H9 (cell line): ENCODE measurements around the gene ZSWIM8. TPM values are rescaled to one million over a fixed set of nuclear protein-coding genes. Genes with fewer than 3 reads are reported as not detected.

Experiments
- DNase-seq: peaks from one replicate; pipeline ENCODE4 v3.0.0-alpha.2; 2017
- H2AFZ ChIP-seq: one replicate; pipeline ENCODE4 v1.6.1; 2013; ENCODE audit warnings: mild to moderate bottlenecking, low read length, control low read depth, moderate library complexity
- H2AK5ac ChIP-seq: 2 replicates; pipeline ENCODE4 v1.6.1; 2013; ENCODE audit warnings: low read length, control low read depth, mixed read lengths; ENCODE audit not compliant: insufficient read length
- H2BK120ac ChIP-seq: one replicate; pipeline ENCODE4 v1.6.1; 2013; ENCODE audit warnings: low read depth, mild to moderate bottlenecking, low read length, control low read depth, inconsistent platforms; ENCODE audit not compliant: poor library complexity, severe bottlenecking
- H2BK12ac ChIP-seq: 2 replicates; pipeline ENCODE4 v1.6.1; 2013; ENCODE audit warnings: low read length, control low read depth, mixed read lengths, low read depth; ENCODE audit not compliant: insufficient read length
- H2BK15ac ChIP-seq: 2 replicates; pipeline ENCODE4 v1.6.1; 2013; ENCODE audit warnings: low read depth, low read length, control low read depth
- H2BK20ac ChIP-seq: one replicate; pipeline ENCODE4 v1.6.1; 2013; ENCODE audit warnings: low read depth, mild to moderate bottlenecking, low read length, control low read depth, inconsistent platforms; ENCODE audit not compliant: poor library complexity, severe bottlenecking
- H2BK5ac ChIP-seq: 2 replicates; pipeline ENCODE4 v1.6.1; 2013; ENCODE audit warnings: low read length, control low read depth, mixed read lengths; ENCODE audit not compliant: insufficient read length
- H3K14ac ChIP-seq: 2 replicates; pipeline ENCODE4 v1.6.1; 2013; ENCODE audit warnings: low read length, control low read depth; ENCODE audit not compliant: insufficient read depth
- H3K18ac ChIP-seq: 2 replicates; pipeline ENCODE4 v1.6.1; 2013; ENCODE audit warnings: low read depth, mild to moderate bottlenecking, mixed read lengths, low read length, control low read depth; ENCODE audit not compliant: insufficient read length
- H3K23ac ChIP-seq: 2 replicates; pipeline ENCODE4 v1.6.1; 2013; ENCODE audit warnings: low read length, control low read depth, mixed read lengths, low read depth; ENCODE audit not compliant: insufficient read length
- H3K23me2 ChIP-seq: 2 replicates; pipeline ENCODE4 v1.6.1; 2013; ENCODE audit warnings: low read depth, mild to moderate bottlenecking, mixed read lengths, low read length, control low read depth; ENCODE audit not compliant: insufficient read length, poor library complexity, severe bottlenecking
- H3K27ac ChIP-seq: 2 replicates; pipeline ENCODE4 v1.5.1; 2013; ENCODE audit warnings: low read length, control low read depth, mixed read lengths, low read depth; ENCODE audit not compliant: insufficient read length
- H3K27me3 ChIP-seq: 2 replicates; pipeline ENCODE4 v1.6.1; 2013; ENCODE audit warnings: low read length, control low read depth, inconsistent platforms; ENCODE audit not compliant: insufficient read depth
- H3K4ac ChIP-seq: 2 replicates; pipeline ENCODE4 v1.6.1; 2013; ENCODE audit warnings: low read depth, mild to moderate bottlenecking, control low read depth, inconsistent platforms, low read length, moderate library complexity
- H3K4me1 ChIP-seq: 2 replicates; pipeline ENCODE4 v1.6.1; 2013; ENCODE audit warnings: low read length, control low read depth, inconsistent platforms; ENCODE audit not compliant: insufficient read depth
- H3K4me2 ChIP-seq: 2 replicates; pipeline ENCODE4 v1.6.1; 2013; ENCODE audit warnings: low read length, control low read depth, mixed read lengths; ENCODE audit not compliant: insufficient read length, insufficient read depth
- H3K56ac ChIP-seq: 2 replicates; pipeline ENCODE4 v1.6.1; 2013; ENCODE audit warnings: low read depth, mild to moderate bottlenecking, mixed read lengths, low read length, control low read depth; ENCODE audit not compliant: insufficient read length
- H3K79me1 ChIP-seq: 2 replicates; pipeline ENCODE4 v1.6.1; 2013; ENCODE audit warnings: low read depth, mild to moderate bottlenecking, moderate library complexity, low read length, control low read depth, inconsistent platforms; ENCODE audit not compliant: insufficient read depth, poor library complexity, severe bottlenecking
- H3K79me2 ChIP-seq: 2 replicates; pipeline ENCODE4 v1.6.1; 2013; ENCODE audit warnings: low read length, control low read depth, inconsistent platforms; ENCODE audit not compliant: insufficient read depth
- H3K9ac ChIP-seq: 2 replicates; pipeline ENCODE4 v1.6.1; 2013; ENCODE audit warnings: low read length, control low read depth, mixed read lengths; ENCODE audit not compliant: insufficient read length; ENCODE audit errors: extremely low read depth
- H3K9me3 ChIP-seq: one replicate; pipeline ENCODE4 v1.6.1; 2013; ENCODE audit warnings: low read depth, low read length, inconsistent platforms; ENCODE audit not compliant: control insufficient read depth
- H3T11ph ChIP-seq: one replicate; pipeline ENCODE4 v1.6.1; 2013; ENCODE audit warnings: mild to moderate bottlenecking, low read length, control low read depth, inconsistent platforms
- H4K20me1 ChIP-seq: one replicate; pipeline ENCODE4 v1.6.1; 2013; ENCODE audit not compliant: control insufficient read depth, insufficient read length, insufficient read depth
- H4K5ac ChIP-seq: 2 replicates; pipeline ENCODE4 v1.6.1; 2013; ENCODE audit warnings: low read depth, mild to moderate bottlenecking, mixed read lengths, low read length, control low read depth; ENCODE audit not compliant: insufficient read length
- H4K8ac ChIP-seq: replicated peaks from 2 replicates; pipeline ENCODE4 v1.6.1; 2013; ENCODE audit warnings: low read length, control low read depth, mixed read lengths, low read depth; ENCODE audit not compliant: insufficient read length
- H4K91ac ChIP-seq: 2 replicates; pipeline ENCODE4 v1.6.1; 2013; ENCODE audit warnings: low read depth, mild to moderate bottlenecking, moderate library complexity, mixed read lengths, low read length, control low read depth; ENCODE audit not compliant: insufficient read length
- H3K27ac Mint-ChIP-seq, 3 experiments: 2 replicates in 2 of 3; 3 replicates in 1 of 3; pipeline ENCODE4 v1.8.0; 2020 to 2021; ENCODE audit warnings: mixed read lengths in 3 of 3, mild to moderate bottlenecking in 1 of 3, moderate library complexity in 1 of 3
- H3K27me3 Mint-ChIP-seq: 2 replicates; pipeline ENCODE4 v1.8.0; 2021; ENCODE audit warnings: low read depth, mild to moderate bottlenecking, moderate library complexity, mixed read lengths
- H3K36me3 Mint-ChIP-seq, 3 experiments: 2 replicates in 2 of 3; 3 replicates in 1 of 3; pipeline ENCODE4 v1.8.0; 2020 to 2021; ENCODE audit warnings: low read depth in 3 of 3, mixed read lengths in 3 of 3; ENCODE audit not compliant: insufficient read depth in 1 of 3
- H3K4me1 Mint-ChIP-seq, 2 experiments: 2 replicates each; pipeline ENCODE4 v1.8.0; 2020; ENCODE audit warnings: mixed read lengths in 2 of 2
- H3K4me3 Mint-ChIP-seq, 2 experiments: 2 replicates in 1 of 2; 3 replicates in 1 of 2; pipeline ENCODE4 v1.8.0; 2020 to 2021; ENCODE audit warnings: mild to moderate bottlenecking in 2 of 2, mixed read lengths in 2 of 2, moderate library complexity in 1 of 2
- H3K9me3 Mint-ChIP-seq, 2 experiments: 2 replicates in 1 of 2; 3 replicates in 1 of 2; pipeline ENCODE4 v1.8.0; 2020; ENCODE audit warnings: mild to moderate bottlenecking in 2 of 2, mixed read lengths in 2 of 2, moderate library complexity in 1 of 2
- WGBS: extraction: QIAGEN DNeasy Blood & Tissue Kit; methylation state at CpG from one replicate; pipeline ENCODE4 v1.1.7; 2013; ENCODE audit warnings: missing lambda C conversion rate, low lambda C conversion rate, mixed read lengths; ENCODE audit not compliant: insufficient read length; ENCODE audit errors: extremely low coverage; 5-methylcytosine and 5-hydroxymethylcytosine counted together
- total RNA-seq: library from RNA; stranded (reverse); gene quantifications from 2 replicates; pipeline ENCODE4 v1.2.1, GENCODE V29; 2021
- TF ChIP-seq, protein P1 (sequence below): fragments of 200-600 bp; sonication (generic); conservative IDR thresholded peaks from 3 replicates; pipeline ENCODE4 v1.8.0; 2021; ENCODE audit warnings: antibody characterized with exemption, mild to moderate bottlenecking

Gene ZSWIM8
- total RNA-seq, 1 experiment from 2014 or later, result 41.0 TPM

DNA sequence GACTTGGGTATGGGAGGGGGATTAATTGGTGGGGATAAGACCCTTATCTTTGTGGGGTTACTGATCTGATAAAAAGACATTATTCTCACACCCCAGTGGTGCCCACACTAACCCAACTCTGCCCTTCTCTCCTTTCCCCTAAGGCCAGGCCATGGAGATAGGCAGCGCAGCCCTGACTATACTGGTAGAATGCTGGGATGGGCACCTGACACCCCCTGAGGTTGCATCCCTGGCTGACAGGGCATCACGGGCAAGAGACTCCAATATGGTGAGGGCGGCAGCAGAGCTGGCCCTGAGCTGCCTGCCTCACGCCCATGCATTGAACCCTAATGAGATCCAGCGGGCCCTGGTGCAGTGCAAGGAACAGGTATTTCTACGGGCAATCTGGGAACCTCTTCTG, 12.7 kb downstream of the ZSWIM8 start:
- Histone ChIP-seq H3K56ac (no peak overlapping the region), H3K23ac (no peak overlapping the region), H2BK15ac (no peak overlapping the region), H3K14ac (no peak overlapping the region), H4K5ac (no peak overlapping the region), H3K27ac (no peak overlapping the region), H3K9ac (no peak overlapping the region), H4K20me1 (no peaks in the 10 kb centered on the region), H3K4ac (no peak overlapping the region), H3K4me2 (no peak overlapping the region), H2BK12ac (no peak overlapping the region), H3K4me1 (no peaks in the 10 kb centered on the region), H2BK20ac (no peak overlapping the region), H3K79me2 (no peaks in the 10 kb centered on the region), H2AFZ (no peak overlapping the region), H3T11ph (no peak overlapping the region), H2BK120ac (no peak overlapping the region), H4K91ac (no peak overlapping the region), H3K18ac (no peak overlapping the region), H3K27me3 (no peaks in the 10 kb centered on the region), H2BK5ac (no peak overlapping the region), H4K8ac (no peak overlapping the region), H3K9me3 (no peaks in the 10 kb centered on the region), H3K23me2 (no peaks in the 10 kb centered on the region), H2AK5ac (no peak overlapping the region), H3K79me1 (no peaks in the 10 kb centered on the region)
- peaks cover 13 to 74% (median 47%) of the 10 kb centered on the region in 3 experiments; a peak in 6 of 7 replicates for H3K36me3 Mint-ChIP-seq
- no peaks in the 10 kb centered on the region for H3K9me3 Mint-ChIP-seq
- no CpG with 5 or more reads among the region's 6 CpGs for WGBS
- H3K27ac Mint-ChIP-seq, result no peak overlapping the region
- TF ChIP-seq, protein P1, sequence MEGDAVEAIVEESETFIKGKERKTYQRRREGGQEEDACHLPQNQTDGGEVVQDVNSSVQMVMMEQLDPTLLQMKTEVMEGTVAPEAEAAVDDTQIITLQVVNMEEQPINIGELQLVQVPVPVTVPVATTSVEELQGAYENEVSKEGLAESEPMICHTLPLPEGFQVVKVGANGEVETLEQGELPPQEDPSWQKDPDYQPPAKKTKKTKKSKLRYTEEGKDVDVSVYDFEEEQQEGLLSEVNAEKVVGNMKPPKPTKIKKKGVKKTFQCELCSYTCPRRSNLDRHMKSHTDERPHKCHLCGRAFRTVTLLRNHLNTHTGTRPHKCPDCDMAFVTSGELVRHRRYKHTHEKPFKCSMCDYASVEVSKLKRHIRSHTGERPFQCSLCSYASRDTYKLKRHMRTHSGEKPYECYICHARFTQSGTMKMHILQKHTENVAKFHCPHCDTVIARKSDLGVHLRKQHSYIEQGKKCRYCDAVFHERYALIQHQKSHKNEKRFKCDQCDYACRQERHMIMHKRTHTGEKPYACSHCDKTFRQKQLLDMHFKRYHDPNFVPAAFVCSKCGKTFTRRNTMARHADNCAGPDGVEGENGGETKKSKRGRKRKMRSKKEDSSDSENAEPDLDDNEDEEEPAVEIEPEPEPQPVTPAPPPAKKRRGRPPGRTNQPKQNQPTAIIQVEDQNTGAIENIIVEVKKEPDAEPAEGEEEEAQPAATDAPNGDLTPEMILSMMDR, result no peak
- no peak for DNase-seq
- no peak overlapping the region; a peak in 1 of 5 replicates for H3K4me3 Mint-ChIP-seq
- H3K4me1 Mint-ChIP-seq, result no peaks in the 10 kb centered on the region
- H3K27me3 Mint-ChIP-seq, result no peaks in the 10 kb centered on the region
